Activated naive CD4-positive, alpha-beta T cell treated with anti-CD3 and anti-CD28 coated beads, Interleukin-2, amount 50 U/mL, for 16 hours (primary cell): Measurements from ENCODE around the gene NTM.

Source experiments
- DNase-seq: peaks from one replicate; pipeline ENCODE4 v3.0.0-alpha.2; 2020

Gene NTM

GRCh38 chr11:131947511-131947910, 577.1 kb downstream of the NTM start:
- DNase-seq: no peak

DNA sequence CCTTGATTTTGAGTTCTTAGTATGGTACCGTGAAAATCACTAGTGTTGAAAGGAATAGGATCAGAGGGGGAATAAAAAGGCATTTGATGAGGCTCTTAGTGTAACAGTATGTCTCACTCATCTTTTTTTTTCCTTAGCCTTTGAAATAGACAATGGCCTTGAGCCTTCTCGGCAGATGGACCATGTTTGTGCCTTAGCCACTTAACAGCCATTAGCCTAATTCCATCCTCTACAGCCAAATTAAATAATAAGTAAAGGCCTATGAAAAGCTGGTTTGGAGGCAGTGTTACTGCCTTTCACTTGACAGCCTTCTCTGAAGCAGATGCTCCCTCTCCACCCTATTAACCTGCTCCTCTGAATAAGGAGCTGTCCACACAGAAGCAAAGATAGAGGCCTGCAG, 580.7 kb downstream of the NTM start:
- DNase-seq: no peak

DNA sequence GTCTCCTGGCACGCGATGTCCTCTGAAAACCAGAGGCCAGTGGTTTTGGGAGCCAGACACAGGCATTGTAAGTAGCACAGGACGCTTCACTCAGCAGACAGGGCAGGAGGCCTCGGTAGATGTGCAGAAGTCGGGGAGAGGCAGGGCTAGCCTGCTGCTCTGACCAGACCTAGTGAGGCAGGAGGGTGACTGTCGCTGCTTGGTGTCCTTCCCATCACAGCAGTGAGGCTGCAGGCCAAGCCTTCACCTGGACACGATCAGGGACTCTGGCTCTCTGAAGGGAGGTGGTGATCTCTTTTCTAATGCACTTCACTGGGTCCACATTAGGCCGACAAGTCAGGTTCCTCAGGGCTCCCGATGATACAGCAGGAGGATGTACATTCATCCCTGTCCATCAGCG, 583.7 kb downstream of the NTM start:
- no peak for DNase-seq

DNA sequence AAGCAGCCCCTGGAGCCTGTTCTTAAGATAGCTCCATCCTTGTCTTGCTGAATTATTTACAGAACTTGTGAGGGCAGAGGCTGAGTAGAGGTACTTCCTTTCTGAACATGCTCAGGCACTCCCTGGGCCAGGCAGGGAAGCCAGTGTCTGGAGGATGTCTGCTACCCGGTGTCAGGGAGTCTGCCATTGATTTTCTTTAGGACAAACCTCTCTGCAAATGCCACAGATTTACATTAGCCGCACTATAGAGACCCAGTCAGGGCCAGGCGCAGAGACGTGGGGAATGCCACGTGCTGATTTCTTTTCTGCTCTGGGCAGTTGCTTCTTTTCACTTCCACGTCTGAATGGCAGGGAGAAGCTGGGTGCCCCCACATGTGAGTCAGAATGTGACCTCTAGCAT, 585.5 kb downstream of the NTM start:
- no peak for DNase-seq

DNA sequence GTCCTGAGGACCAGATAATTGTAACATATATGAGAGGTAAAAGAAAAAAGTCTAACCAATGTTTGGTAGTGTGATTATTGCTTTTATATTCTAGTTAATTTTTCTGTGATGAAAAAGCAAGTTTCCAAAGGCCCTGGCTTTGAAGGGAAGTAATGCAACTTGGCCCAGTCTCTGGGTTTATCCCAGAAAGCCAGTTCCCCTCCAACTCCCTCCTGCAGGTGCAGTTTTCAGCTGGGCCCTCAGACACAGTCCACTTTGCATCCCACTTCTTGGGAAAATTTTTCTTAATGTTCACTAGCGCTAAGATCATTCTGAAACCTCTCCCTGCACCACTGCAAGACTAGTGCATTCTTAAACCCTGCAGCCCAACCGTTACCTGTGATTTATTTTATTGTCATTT, 586.8 kb downstream of the NTM start:
- DNase-seq: no peak

- DNase-seq: no peak
Measured at GRCh38 chr11:131957875-131958274, 587.5 kb downstream of the NTM start.

DNA sequence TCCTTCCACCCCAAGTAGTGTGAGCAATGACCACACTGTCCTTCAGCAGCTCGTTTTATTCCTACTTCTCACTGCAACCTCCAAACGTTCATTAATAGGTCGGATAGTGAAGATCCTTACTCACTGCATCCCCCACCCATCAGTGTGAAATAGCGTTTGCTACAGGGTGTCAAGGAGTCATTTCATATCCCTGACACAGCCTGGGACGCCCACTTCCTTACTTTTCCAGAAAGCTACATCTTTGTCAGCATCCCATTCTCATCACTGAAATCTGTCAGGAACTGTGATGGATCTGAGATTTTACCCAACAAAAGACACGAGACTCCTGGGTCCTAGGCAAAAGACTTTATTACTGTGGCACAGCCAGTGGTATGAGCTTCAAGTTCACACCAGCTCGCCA, 592.4 kb downstream of the NTM start:
- no peak for DNase-seq

GRCh38 chr11:131964698-131965483, 594.5 kb downstream of the NTM start:
- no peak for DNase-seq

GRCh38 chr11:131965504-131965903, 595.1 kb downstream of the NTM start:
- no peak for DNase-seq

DNA sequence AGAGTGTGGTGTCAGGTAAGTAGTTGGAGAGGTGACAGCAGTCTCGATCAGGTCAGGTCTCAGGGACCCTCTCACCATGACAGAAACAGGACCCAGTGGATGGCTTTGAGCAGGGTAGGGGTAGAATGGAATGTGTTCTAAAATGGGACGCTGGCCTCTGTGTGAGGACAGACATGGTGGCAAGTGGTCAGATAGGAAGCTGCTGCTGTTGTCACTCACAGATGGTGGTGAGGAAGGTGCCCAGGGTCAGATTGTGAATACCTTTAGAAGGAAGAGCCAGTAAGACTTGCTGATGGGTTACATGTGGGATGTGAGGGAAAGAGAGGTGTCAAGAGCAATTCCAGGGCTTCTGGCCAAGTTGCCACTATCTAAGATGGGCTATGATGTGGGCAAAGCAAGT, 596.3 kb downstream of the NTM start:
- no peak for DNase-seq

- no peak for DNase-seq
Measured at GRCh38 chr11:131969261-131969660, 598.8 kb downstream of the NTM start.

DNA sequence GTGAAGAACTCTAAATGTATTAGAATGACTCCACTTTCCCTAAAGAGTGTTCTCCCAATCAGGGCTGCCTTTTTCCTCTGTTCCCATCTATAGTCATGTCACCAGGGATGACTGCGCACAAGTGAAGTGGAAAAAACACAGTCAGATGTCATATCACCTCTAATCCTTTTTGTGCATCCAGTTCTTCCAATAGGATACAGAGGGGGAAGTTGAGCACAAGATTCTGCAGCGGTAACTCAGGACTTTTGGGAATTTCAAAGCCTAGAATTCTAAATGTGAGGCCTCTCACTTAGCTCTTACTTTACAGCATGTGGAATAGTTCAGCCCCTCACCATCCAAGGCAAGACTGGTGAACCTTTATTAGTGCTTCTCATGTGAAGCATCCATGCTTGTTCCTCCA, 602.6 kb downstream of the NTM start:
- DNase-seq: no peak

- no peak for DNase-seq
Measured at GRCh38 chr11:131975619-131976018, 605.2 kb downstream of the NTM start.

GRCh38 chr11:131976021-131976420, 605.6 kb downstream of the NTM start:
- no peak for DNase-seq

GRCh38 chr11:131977231-131977630, 606.8 kb downstream of the NTM start:
- no peak for DNase-seq

GRCh38 chr11:131977854-131978253, 607.4 kb downstream of the NTM start:
- DNase-seq: no peak

- no peak for DNase-seq
Measured at GRCh38 chr11:131978351-131978750, 607.9 kb downstream of the NTM start.

GRCh38 chr11:131979364-131979763, 608.9 kb downstream of the NTM start:
- no peak for DNase-seq

GRCh38 chr11:131980199-131980598, 609.8 kb downstream of the NTM start:
- no peak for DNase-seq

- no peak for DNase-seq
Measured at GRCh38 chr11:131980888-131981668, 610.7 kb downstream of the NTM start.

DNA sequence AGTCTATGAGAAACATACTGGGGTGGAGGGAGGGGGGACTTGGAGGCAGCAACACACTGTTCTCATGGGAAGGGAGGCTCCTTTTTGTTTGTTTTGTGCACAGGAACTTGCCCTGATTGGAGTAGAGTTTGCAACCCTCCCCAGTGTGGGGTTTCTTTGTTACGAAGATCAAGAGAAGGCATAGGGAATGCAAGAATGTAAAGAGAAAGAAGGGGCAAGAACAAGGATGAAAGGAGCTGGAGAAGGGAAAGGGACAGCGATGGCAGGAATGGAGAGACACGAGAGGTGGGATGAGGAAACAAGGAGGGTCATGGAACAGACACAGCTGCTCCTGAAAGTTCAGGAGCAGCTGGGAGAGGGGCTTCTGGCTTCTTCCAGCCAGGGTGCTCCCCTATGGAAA, 611.7 kb downstream of the NTM start:
- no peak for DNase-seq

- no peak for DNase-seq
Measured at GRCh38 chr11:131985846-131986301, 615.5 kb downstream of the NTM start.

- DNase-seq: no peak
Measured at GRCh38 chr11:131987703-131988102, 617.3 kb downstream of the NTM start.

- DNase-seq: no peak
Measured at GRCh38 chr11:131991606-131992005, 621.2 kb downstream of the NTM start.
